Stimulated activated CD4-positive, alpha-beta T cell treated with anti-CD3 and anti-CD28 coated beads, Interleukin-1b, Interleukin-23, amount 100 ng/mL, for 4 hours (primary cell): Measurements from ENCODE around the gene PIK3R1.

ENCODE experiments used
- DNase-seq, 2 donors: peaks; one replicate each; pipeline ENCODE4 v3.0.0-alpha.2; 2020; ENCODE audit warnings: low read depth in 2 of 2

The PIK3R1 gene

DNA sequence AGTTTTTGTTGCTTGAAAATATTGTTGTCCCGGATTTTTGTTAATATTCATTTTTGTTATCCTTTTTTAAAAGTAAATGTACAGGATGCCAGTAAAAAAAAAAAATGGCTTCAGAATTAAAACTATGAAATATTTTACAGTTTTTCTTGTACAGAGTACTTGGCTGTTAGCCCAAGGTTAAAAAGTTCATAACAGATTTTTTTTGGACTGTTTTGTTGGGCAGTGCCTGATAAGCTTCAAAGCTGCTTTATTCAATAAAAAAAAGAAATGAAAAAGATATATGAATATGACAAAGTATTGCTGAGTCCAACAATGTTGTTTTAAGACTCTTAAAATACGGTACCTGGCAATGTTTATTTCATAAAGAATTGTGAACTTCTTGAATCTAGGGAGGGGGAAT is 82.9 kb downstream of the PIK3R1 start:
- DNase-seq, result no peak

GRCh38 chr5:68299105-68299504 is 83.5 kb downstream of the PIK3R1 start:
- DNase-seq, result no peak

DNA sequence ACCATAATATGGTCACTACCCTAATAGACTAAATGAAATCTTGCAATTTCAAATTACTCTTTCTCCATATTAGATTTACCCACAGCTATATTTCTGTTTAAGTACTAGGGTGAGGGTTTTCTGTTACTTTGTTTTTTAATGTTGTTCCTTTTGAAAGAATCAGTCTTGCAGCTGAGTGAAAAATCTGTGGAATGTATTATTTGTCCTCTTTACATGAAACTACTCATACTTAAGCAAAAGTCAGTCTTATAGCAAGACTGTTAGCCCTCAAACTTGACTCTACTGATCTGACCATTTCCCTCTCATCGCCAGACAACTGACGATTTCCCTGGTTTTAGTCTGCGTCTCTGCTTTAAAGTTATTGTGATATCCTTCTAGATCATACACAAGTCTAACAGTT is 84.0 kb downstream of the PIK3R1 start:
- DNase-seq, result no peak

GRCh38 chr5:68303038-68303738 is 87.6 kb downstream of the PIK3R1 start:
- DNase-seq, result no peak

DNA sequence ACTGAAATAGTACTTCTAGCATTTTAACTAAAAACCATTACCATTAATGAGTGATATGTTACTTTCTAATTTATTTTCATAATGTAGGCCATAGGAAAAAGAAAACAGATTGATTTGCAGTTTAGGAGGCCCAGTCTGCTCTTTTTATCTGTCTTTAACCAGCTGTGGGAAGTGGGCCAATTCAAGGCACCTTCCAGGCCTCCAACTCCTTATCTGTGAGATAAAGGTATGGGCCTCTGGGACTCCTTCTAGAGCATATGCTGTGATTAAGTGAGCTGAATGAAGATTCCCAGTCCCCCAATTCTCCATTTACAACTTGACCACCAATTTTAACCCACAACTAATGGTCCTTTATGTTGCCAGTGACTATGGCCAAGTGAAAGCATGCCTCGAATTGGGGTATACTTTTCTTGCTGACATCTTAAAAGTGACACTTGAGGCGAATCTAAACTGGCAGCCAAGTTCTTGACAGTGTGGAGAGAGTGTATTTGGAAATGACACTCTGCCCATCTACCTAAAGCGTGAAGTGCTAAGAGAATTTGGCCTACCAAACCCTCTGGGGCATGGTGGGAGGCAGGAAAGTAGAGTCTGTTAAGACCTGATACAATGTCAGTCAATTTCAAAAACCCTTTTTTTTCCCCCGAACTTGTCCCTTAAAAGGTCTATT is 88.3 kb downstream of the PIK3R1 start:
- DNase-seq, result no peak

- DNase-seq, result no peak
Observed at GRCh38 chr5:68304421-68305052, 89.0 kb downstream of the PIK3R1 start.

GRCh38 chr5:68305223-68305870 is 89.8 kb downstream of the PIK3R1 start:
- no peak for DNase-seq

GRCh38 chr5:68306361-68307014 is 90.9 kb downstream of the PIK3R1 start:
- no peak for DNase-seq

DNA sequence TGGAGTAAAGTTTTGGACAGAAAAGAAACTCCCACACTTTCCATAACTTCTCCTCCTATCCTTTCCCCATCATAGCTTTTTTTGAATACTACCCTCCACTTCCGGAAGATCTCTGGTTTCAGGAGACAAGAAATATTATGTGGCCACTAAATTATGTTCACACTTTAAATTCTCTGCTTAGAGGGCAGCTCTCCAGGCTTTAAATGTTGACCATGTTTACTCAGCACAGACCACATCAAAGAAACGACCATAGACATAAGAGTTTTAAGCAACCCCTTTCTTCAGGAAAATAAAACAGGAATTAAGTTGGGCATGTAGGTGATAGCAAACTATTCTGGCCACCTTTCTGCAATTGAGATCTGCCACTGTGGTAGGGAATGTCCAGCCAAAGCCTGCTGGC is 97.8 kb downstream of the PIK3R1 start:
- DNase-seq, result no peak

DNA sequence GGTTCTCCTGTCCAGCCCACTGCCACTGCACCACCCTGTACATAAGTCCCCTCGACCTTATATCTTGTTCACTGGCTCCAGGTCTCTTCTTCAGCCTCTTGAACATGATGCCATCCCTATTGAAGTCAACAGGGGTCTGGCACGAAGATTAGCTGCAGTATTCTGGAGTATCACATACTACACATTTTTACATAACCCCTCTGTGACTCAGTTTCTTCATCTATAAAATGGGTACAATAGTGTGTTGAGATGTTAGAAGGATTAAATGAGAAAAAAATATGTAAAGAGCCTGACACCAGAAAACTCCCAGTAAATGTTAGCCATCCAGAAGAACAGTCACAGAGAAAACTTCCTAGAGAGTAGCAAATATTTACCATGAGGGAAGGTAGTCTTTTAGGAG is 98.9 kb downstream of the PIK3R1 start:
- no peak for DNase-seq

DNA sequence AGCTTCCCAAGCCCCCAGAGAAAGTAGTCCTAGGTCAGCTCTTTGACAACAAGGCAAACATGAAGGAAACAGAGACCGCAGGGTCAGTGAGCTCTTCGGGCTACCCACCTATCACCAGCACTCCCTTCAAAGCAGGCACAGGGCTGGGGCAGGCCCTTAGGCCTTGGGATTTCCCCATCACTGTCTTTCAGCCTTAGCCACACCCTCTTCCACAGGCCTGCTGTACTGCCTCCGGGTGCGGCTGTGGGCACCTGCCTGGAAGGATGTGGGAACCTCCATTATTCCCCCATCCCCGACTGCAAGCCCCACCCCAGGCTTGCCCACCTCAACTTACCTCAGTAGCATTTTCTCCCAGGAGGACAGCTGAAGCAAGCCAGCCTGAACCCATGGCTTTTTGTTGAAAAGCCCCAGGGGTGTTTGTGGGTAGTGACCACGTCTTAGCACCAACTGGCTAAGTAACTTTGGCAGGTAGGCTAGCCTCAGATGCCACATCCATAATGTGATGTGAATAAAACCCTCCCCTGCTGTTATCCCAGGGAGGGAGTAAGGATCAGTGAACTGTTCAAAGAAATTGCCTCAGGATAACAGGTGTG is 100.2 kb downstream of the PIK3R1 start:
- DNase-seq, result peak; percentile 7 to 25

DNA sequence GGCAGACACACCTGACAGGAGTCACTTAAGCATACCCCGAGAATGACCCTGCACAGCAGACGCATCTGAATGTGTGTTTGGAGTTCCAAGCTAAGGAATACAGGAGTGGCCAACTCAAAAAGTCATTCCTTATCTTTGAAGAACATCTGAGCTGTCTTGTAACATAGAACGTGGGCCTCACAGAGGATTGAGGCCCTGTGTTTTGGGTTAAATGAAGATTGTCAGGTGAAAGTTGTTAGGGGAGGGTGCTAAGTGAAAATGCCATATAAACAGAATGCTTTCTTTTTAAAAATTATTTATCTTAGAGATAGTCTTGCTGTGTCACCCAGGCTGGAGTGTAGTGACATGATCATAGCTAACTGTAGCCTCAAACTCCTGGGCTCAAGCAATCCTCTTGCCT is 100.9 kb downstream of the PIK3R1 start:
- no peak for DNase-seq

- DNase-seq, result no peak
Observed at GRCh38 chr5:68317646-68318045, 102.1 kb downstream of the PIK3R1 start.

- DNase-seq, result no peak
Observed at GRCh38 chr5:68318955-68319705, 103.6 kb downstream of the PIK3R1 start.

DNA sequence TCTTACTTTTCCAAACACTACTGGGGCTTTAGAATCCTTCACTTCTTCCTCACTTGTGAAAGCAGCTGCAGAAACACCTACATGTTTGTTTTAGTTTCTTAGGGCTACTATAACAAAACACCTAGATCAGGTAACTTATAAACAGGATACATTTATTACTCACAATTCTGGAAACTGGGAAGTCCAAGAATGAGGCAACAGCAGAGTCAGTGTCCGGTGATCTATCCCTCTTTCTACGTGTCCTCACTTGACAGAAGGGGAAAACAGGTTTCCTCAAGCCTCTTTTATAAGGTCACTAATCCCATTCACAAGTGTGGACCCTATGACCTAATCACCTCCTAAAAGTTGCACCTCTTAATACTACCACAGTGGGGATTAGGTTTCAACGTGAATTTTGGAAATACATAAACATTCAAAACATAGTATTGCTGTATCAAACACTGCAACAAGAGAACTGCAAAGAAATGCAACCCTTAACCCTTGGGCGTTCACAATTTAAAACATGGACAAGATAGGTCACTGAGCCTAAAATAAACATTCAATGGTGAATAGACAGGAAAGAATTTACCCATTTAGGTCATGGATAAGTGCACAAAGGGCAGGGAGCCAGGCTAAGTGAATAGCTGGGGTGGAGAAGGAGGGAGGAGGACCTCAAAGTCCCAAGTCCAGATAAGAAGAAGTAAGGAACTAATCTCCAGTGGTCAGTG is 104.3 kb downstream of the PIK3R1 start:
- no peak for DNase-seq

DNA sequence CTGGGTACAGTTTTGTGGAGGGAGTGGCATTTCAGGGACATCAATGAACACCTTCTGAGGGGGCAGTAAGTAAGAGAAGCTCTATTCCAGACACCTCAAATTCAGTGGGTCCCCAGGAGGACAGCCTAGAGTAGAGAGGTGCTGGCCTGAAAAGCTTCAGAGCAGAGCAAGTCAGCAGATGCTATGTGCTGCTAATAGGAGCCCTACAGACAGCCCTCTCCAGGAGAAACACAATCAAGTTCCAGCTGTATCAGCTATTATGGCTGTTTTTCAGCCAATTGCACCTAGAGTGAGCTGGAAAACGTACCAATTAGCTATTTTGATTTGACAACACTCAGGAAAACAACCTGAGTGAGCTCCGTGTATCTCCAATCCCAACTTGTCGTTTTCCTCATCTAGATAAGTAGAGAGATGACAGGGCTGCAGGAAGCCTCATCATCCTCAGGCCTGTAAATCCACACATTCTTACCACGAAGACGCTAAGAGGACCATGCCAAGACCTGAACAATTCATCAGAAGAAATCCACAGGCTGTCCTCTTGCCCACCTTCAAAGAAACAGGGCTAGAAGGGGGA is 104.9 kb downstream of the PIK3R1 start:
- DNase-seq, result no peak

DNA sequence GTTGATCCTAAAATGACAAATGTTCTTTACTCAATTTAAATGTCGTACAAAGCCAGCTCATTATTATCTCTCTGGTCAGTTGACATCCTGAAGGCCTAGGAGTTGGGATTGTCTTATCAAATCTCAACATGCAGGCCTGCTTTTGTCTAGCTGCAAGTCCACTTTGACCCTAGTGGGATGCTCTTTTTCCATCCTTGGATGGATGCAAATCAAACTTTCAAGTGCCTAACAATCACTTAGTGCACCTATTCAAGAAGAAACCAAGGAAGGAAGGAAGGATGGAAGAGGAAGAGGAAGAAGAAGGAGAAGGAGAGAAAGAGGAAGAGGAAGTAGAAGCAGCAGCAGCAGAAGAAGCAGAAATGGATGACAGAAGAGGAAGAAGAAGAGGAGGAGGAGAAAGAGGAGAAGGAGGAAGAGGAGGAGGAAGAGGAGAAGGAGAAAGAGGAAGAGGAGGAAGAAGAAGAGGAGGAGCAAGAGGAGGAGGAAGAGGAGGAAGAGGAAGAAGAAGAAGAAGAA is 109.6 kb downstream of the PIK3R1 start:
- no peak for DNase-seq

GRCh38 chr5:68329554-68330255 is 114.1 kb downstream of the PIK3R1 start:
- no peak for DNase-seq

DNA sequence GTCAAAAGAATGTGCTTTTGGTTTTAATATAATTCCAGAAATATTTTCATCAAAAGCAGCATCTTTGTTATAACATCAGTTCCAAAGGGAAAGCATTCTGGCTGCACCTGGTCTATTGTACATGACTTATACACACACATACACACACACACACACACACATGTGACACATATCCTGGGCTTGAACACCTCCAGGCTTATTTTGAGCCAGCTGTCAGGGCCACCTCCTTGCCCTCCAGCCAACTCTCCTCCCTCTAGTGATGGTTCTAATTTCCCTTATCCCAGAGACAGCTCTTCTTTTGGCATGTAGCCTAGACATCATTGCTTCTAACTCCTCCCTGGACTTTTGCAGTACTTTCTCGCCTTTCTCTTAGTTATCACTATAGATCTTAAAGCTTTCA is 115.0 kb downstream of the PIK3R1 start:
- no peak for DNase-seq
